ENCODE results near the gene RPL13A. TPM values are rescaled to one million over a fixed set of nuclear protein-coding genes. Genes with fewer than 3 reads are reported as not detected.
A peak's percentile ranks its signal among the peaks of the same experiment; 100 is the strongest.

Gene RPL13A
- total and polyA plus RNA-seq, 2 experiments from 2014 or later = 2,105 to 2,412 TPM

DNA sequence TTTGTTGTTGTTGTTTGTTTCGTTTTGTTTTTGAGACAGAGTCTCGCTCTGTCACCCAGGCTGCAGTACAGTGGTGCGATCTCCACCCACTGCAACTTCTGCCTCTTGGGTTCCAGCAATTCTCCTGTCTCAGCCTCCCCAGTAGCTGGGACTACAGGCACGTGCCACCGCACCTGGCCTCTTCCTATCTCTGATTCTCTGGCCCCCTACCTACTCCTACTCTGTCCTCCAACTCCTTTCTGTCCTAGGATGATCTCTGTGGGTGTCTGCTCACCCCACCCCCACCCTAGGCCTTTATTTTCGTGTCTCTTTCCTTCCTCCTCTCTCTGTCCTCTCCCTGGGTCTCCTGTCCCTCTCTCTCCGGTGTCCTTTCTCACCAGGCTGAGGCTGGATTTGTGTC is 37.0 kb upstream of the RPL13A start:
- H3K4me3 Mint-ChIP-seq = peak overlapping the region; percentile 95
- Histone ChIP-seq H3K27me3 (ENCODE audit: insufficient read depth) (no peaks in the 10 kb centered on the region), H3K4me3 (peak overlapping the region; percentile 66), H3K4me1 (ENCODE audit: insufficient read depth) (peaks cover 21% of the 10 kb centered on the region; the same call in 1 of the 2 replicates), H2AFZ (no peak overlapping the region), H3K4me2 (peak overlapping the region; percentile 75), H3K36me3 (ENCODE audit: insufficient read depth) (peaks cover 4% of the 10 kb centered on the region; the same call in 1 of the 2 replicates), H3F3A (replicated peaks; ENCODE audit: low read depth) (peaks cover 22% of the 10 kb centered on the region; the same call in 1 of the 2 replicates), H3K79me2 (replicated peaks; ENCODE audit: insufficient read depth) (peaks cover 20% of the 10 kb centered on the region), H3K27ac (ENCODE audit: low read depth) (0 out of 2 replicates have a peak overlapping the region, but pooled peaks have one; percentile 32), H4K20me1 (replicated peaks; ENCODE audit: insufficient read depth) (peaks cover 8% of the 10 kb centered on the region; the same call in 1 of the 2 replicates), H3K9me2 (ENCODE audit: insufficient read depth) (no peaks in the 10 kb centered on the region)
- H3K9me3 Mint-ChIP-seq = peaks cover 9% of the 10 kb centered on the region; the same call in 2 of the 3 replicates
- peaks cover 23% of the 10 kb centered on the region for H3K4me1 Mint-ChIP-seq
- no peak overlapping the region; the same call in 1 of the 2 replicates for H3K27ac Mint-ChIP-seq
- no peak for DNase-seq (ENCODE audit: low spot score)
- TF ChIP-seq POLR2AphosphoS5 (IDR thresholded peaks at IDR 0.05; ENCODE audit: low read depth) = no peak
- TF ChIP-seq, protein P1, sequence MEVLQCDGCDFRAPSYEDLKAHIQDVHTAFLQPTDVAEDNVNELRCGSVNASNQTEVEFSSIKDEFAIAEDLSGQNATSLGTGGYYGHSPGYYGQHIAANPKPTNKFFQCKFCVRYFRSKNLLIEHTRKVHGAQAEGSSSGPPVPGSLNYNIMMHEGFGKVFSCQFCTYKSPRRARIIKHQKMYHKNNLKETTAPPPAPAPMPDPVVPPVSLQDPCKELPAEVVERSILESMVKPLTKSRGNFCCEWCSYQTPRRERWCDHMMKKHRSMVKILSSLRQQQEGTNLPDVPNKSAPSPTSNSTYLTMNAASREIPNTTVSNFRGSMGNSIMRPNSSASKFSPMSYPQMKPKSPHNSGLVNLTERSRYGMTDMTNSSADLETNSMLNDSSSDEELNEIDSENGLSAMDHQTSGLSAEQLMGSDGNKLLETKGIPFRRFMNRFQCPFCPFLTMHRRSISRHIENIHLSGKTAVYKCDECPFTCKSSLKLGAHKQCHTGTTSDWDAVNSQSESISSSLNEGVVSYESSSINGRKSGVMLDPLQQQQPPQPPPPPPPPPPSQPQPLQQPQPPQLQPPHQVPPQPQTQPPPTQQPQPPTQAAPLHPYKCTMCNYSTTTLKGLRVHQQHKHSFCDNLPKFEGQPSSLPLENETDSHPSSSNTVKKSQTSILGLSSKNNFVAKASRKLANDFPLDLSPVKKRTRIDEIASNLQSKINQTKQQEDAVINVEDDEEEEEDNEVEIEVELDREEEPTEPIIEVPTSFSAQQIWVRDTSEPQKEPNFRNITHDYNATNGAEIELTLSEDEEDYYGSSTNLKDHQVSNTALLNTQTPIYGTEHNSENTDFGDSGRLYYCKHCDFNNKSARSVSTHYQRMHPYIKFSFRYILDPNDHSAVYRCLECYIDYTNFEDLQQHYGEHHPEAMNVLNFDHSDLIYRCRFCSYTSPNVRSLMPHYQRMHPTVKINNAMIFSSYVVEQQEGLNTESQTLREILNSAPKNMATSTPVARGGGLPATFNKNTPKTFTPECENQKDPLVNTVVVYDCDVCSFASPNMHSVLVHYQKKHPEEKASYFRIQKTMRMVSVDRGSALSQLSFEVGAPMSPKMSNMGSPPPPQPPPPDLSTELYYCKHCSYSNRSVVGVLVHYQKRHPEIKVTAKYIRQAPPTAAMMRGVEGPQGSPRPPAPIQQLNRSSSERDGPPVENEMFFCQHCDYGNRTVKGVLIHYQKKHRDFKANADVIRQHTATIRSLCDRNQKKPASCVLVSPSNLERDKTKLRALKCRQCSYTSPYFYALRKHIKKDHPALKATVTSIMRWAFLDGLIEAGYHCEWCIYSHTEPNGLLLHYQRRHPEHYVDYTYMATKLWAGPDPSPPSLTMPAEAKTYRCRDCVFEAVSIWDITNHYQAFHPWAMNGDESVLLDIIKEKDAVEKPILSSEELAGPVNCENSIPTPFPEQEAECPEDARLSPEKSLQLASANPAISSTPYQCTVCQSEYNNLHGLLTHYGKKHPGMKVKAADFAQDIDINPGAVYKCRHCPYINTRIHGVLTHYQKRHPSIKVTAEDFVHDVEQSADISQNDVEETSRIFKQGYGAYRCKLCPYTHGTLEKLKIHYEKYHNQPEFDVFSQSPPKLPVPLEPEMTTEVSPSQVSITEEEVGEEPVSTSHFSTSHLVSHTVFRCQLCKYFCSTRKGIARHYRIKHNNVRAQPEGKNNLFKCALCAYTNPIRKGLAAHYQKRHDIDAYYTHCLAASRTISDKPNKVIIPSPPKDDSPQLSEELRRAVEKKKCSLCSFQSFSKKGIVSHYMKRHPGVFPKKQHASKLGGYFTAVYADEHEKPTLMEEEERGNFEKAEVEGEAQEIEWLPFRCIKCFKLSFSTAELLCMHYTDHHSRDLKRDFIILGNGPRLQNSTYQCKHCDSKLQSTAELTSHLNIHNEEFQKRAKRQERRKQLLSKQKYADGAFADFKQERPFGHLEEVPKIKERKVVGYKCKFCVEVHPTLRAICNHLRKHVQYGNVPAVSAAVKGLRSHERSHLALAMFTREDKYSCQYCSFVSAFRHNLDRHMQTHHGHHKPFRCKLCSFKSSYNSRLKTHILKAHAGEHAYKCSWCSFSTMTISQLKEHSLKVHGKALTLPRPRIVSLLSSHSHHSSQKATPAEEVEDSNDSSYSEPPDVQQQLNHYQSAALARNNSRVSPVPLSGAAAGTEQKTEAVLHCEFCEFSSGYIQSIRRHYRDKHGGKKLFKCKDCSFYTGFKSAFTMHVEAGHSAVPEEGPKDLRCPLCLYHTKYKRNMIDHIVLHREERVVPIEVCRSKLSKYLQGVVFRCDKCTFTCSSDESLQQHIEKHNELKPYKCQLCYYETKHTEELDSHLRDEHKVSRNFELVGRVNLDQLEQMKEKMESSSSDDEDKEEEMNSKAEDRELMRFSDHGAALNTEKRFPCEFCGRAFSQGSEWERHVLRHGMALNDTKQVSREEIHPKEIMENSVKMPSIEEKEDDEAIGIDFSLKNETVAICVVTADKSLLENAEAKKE (CRISPR knock-in tag; IDR thresholded peaks at IDR 0.05) = no peak
- TF ChIP-seq JUNB (IDR thresholded peaks at IDR 0.05; ENCODE audit: unreplicated experiment) = no peak
- no peak for TF ChIP-seq NANOG (IDR thresholded peaks at IDR 0.05; ENCODE audit: borderline replicate concordance)
- TF ChIP-seq EZH2 (IDR thresholded peaks at IDR 0.05; ENCODE audit: low read depth, unreplicated experiment) = no peak
- no peak for TF ChIP-seq STAT1 (IDR thresholded peaks at IDR 0.05; ENCODE audit: unreplicated experiment)
- TF ChIP-seq, protein P2, sequence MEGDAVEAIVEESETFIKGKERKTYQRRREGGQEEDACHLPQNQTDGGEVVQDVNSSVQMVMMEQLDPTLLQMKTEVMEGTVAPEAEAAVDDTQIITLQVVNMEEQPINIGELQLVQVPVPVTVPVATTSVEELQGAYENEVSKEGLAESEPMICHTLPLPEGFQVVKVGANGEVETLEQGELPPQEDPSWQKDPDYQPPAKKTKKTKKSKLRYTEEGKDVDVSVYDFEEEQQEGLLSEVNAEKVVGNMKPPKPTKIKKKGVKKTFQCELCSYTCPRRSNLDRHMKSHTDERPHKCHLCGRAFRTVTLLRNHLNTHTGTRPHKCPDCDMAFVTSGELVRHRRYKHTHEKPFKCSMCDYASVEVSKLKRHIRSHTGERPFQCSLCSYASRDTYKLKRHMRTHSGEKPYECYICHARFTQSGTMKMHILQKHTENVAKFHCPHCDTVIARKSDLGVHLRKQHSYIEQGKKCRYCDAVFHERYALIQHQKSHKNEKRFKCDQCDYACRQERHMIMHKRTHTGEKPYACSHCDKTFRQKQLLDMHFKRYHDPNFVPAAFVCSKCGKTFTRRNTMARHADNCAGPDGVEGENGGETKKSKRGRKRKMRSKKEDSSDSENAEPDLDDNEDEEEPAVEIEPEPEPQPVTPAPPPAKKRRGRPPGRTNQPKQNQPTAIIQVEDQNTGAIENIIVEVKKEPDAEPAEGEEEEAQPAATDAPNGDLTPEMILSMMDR (conservative IDR thresholded peaks at IDR 0.05; ENCODE audit: low read depth in 2 of 2) = no peak
- no peak for TF ChIP-seq EZH2phosphoT487 (IDR thresholded peaks at IDR 0.05; ENCODE audit: unreplicated experiment)
- TF ChIP-seq, protein P3, sequence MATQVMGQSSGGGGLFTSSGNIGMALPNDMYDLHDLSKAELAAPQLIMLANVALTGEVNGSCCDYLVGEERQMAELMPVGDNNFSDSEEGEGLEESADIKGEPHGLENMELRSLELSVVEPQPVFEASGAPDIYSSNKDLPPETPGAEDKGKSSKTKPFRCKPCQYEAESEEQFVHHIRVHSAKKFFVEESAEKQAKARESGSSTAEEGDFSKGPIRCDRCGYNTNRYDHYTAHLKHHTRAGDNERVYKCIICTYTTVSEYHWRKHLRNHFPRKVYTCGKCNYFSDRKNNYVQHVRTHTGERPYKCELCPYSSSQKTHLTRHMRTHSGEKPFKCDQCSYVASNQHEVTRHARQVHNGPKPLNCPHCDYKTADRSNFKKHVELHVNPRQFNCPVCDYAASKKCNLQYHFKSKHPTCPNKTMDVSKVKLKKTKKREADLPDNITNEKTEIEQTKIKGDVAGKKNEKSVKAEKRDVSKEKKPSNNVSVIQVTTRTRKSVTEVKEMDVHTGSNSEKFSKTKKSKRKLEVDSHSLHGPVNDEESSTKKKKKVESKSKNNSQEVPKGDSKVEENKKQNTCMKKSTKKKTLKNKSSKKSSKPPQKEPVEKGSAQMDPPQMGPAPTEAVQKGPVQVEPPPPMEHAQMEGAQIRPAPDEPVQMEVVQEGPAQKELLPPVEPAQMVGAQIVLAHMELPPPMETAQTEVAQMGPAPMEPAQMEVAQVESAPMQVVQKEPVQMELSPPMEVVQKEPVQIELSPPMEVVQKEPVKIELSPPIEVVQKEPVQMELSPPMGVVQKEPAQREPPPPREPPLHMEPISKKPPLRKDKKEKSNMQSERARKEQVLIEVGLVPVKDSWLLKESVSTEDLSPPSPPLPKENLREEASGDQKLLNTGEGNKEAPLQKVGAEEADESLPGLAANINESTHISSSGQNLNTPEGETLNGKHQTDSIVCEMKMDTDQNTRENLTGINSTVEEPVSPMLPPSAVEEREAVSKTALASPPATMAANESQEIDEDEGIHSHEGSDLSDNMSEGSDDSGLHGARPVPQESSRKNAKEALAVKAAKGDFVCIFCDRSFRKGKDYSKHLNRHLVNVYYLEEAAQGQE (IDR thresholded peaks at IDR 0.05; ENCODE audit: unreplicated experiment) = no peak
- peaks cover 36% of the 10 kb centered on the region for H3K27me3 Mint-ChIP-seq (ENCODE audit: insufficient read depth, low read depth, poor library complexity)
- ATAC-seq = no peak
- H3K36me3 Mint-ChIP-seq (ENCODE audit: low read depth) = peaks cover 54% of the 10 kb centered on the region

Measured in GM23338 (cell line).